HFF-Myc (cell line): ENCODE data around the gene LRRTM4.

Experiments
- DNase-seq: peaks from one replicate; pipeline ENCODE4 v3.0.0-alpha.2; 2011; ENCODE audit warnings: low read depth; ENCODE audit errors: extremely low read depth
- H3K4me3 ChIP-seq: replicated peaks from 2 replicates; pipeline ENCODE4 v1.5.1; 2011; ENCODE audit warnings: low read depth, mild to moderate bottlenecking, control low read depth, low read length
- TF ChIP-seq, protein P1 (sequence below): IDR thresholded peaks from 2 replicates; pipeline ENCODE4 v1.5.1; 2012; ENCODE audit warnings: mild to moderate bottlenecking, low read depth, low read length, control low read depth; ENCODE audit errors: missing control alignments

Gene LRRTM4

DNA sequence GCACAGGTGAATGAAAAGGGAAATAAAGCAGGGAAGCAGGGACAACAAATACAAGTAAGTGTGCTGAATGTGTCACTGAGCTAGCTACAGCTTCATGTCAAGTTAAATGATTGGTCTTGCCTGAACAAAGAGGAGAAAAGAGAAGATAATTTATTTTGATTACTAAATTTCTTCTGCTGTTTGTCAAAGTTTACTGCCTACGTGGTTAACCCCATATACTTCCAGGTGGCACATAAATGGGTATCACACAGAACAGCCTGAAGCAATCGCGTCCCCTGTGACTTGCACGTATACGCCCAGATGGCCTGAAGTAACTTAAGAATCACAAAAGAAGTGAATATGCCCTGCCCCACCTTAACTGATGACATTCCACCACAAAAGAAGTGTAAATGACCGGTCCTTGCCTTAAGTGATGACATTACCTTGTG, 434.2 kb downstream of the LRRTM4 start:
- DNase-seq = no peak
- H3K4me3 ChIP-seq = no peak overlapping the region
- TF ChIP-seq, protein P1, sequence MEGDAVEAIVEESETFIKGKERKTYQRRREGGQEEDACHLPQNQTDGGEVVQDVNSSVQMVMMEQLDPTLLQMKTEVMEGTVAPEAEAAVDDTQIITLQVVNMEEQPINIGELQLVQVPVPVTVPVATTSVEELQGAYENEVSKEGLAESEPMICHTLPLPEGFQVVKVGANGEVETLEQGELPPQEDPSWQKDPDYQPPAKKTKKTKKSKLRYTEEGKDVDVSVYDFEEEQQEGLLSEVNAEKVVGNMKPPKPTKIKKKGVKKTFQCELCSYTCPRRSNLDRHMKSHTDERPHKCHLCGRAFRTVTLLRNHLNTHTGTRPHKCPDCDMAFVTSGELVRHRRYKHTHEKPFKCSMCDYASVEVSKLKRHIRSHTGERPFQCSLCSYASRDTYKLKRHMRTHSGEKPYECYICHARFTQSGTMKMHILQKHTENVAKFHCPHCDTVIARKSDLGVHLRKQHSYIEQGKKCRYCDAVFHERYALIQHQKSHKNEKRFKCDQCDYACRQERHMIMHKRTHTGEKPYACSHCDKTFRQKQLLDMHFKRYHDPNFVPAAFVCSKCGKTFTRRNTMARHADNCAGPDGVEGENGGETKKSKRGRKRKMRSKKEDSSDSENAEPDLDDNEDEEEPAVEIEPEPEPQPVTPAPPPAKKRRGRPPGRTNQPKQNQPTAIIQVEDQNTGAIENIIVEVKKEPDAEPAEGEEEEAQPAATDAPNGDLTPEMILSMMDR = no peak

DNA sequence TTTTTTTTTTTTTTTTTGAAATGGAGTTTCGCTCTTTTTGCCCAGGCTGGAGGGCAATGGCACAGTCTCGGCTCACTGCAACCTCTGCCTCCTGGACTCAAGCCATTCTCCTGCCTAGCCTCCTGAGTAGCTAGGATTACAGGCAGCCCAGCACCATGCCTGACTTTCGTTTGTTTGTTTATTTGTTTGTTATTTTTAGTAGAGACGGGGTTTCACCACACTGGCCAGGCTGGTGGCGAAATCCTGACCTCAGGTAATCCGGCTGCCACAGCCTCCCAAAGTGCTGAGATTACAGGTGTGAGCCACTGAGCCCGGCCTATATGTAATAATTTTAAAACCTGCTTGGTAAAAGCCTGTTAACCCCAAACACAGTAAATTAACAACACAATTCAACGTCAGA, 435.7 kb downstream of the LRRTM4 start:
- TF ChIP-seq, protein P1 = no peak
- no peak overlapping the region for H3K4me3 ChIP-seq
- DNase-seq = no peak

DNA sequence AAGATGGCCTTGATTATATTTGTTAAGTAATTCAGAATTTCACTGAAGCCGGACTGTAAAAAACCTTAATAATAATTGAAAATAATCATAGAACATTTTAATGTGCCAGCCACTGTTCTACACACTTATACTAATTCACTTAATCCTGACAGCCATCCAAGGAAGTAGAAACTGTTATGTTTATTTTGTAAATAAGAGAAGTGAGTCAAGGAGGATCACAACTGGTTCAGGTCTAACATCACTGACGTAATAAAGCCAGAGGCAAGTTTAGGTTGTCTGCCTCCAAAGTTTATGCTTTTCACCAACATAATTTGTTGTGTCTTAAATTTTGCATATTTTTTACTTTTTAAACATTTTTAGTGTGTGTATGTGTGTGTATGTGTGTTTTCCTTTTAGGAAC, 436.1 kb downstream of the LRRTM4 start:
- no peak for DNase-seq
- H3K4me3 ChIP-seq = no peak overlapping the region
- TF ChIP-seq, protein P1 = no peak

DNA sequence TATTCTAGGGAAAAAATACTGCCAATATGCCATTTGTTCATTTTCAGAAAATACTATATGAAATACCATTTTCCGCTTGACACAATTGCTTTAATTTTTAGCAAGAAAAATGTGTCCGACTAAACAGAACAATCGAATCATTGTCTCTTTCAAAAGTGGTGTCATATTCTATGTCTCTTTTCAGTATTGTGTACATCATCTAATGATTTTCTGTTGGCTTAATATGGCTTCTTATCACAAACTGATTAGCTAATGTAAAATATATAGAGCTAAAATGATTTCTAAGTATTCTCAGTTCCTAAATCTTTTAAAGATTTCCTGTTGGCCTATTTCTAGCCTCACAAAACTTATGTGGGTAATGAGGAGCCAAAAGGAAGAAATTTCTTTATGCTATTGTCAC, 436.6 kb downstream of the LRRTM4 start:
- DNase-seq = no peak
- TF ChIP-seq, protein P1 = no peak
- H3K4me3 ChIP-seq = no peak overlapping the region

DNA sequence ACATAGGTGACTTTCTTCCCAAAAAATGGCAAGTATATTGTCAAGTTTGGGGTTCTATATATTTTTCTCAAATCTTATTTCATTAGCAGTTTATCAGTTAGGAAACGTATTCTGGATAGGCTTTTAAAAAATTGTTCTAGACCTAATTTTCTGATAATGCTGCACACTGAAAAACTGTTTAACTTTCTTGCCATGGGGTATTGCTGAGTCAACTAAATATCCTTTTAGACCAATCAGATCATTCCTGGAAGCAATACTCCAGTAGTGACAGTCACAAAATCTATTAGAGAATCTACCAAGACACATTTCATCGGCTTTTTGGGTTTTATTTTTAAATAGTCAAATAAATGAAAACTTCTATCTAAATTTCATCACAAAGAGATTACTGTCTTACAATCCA, 440.6 kb downstream of the LRRTM4 start:
- no peak overlapping the region for H3K4me3 ChIP-seq
- DNase-seq = no peak
- TF ChIP-seq, protein P1 = no peak

DNA sequence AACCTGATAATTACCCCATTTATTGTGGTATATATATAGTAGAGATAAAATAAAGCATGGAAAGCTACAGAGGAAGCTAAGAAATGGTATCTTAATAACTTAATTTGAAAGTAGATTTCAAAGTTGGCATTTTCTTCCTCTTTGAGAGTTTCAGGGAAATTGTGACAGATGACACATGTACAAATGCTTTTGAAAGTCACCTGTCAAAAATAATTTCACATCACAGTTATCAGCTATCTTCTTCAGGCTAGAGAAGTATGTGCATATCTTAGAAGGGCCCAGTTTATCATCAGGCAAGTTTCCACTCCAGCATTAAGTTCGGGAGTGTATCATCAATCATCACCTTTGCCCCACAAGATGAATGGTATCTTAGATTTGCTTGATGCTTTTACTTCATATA, 457.9 kb downstream of the LRRTM4 start:
- TF ChIP-seq, protein P1 = no peak
- H3K4me3 ChIP-seq = no peak overlapping the region
- no peak for DNase-seq

DNA sequence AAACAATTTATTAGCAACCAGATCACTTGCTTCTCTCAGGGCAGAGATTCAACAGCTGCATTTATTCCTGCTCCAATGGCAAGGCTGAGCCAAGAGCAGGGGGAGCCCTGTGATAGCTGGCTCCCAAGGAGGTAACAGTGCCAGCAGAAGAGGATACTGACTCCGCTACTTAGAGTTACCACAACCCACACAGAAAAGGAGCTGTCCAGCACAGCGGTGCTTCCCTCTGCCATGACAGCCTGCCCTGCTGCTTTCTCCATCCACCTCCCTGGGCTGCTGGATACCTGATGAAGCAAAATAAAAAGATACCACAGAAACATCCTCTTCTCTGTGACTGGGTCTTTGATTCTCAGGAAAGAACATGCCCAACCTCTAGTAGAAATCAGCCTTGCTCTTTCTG, 467.2 kb downstream of the LRRTM4 start:
- no peak for DNase-seq
- TF ChIP-seq, protein P1 = no peak
- no peak overlapping the region for H3K4me3 ChIP-seq
